Loucy (cell line): ENCODE measurements around the gene MYOZ1.
"Not testable (repeated sequence)": the region's sequence is repeated elsewhere in the genome, so short reads cannot be mapped to it uniquely, and the experiment has no call there.

ENCODE experiments used
- EZH2phosphoT487 ChIP-seq: fragments of 200-600 bp; IDR thresholded peaks from 2 replicates; pipeline ENCODE4 v1.6.1; 2018; ENCODE audit warnings: antibody characterized with exemption, mild to moderate bottlenecking, moderate library complexity, borderline replicate concordance
- TF ChIP-seq, protein P1 (sequence below): fragments of 200-600 bp; sonication (generic); conservative IDR thresholded peaks from 2 replicates; pipeline ENCODE4 v1.5.1; 2014; ENCODE audit warnings: mild to moderate bottlenecking, antibody characterized with exemption, low read length

DNA sequence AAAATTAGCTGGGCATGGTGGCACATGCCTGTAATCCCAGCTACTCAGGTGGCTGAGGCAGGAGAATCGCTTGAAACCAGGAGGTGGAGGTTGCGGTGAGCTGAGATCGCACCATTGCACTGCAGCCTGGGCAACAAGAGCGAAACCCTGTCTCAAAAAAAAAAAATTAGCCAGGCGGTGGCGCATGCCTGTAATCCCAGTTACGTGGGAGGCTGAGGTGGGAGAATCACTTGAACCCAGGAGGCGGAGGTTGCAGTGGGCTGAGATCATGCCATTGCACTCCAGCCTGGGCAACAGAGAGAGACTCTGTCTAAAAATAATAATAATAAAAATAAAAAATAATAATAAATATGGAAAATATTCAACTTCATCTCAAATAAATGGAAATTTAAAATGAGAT lies 24.1 kb downstream of the MYOZ1 start:
- TF ChIP-seq, protein P1, sequence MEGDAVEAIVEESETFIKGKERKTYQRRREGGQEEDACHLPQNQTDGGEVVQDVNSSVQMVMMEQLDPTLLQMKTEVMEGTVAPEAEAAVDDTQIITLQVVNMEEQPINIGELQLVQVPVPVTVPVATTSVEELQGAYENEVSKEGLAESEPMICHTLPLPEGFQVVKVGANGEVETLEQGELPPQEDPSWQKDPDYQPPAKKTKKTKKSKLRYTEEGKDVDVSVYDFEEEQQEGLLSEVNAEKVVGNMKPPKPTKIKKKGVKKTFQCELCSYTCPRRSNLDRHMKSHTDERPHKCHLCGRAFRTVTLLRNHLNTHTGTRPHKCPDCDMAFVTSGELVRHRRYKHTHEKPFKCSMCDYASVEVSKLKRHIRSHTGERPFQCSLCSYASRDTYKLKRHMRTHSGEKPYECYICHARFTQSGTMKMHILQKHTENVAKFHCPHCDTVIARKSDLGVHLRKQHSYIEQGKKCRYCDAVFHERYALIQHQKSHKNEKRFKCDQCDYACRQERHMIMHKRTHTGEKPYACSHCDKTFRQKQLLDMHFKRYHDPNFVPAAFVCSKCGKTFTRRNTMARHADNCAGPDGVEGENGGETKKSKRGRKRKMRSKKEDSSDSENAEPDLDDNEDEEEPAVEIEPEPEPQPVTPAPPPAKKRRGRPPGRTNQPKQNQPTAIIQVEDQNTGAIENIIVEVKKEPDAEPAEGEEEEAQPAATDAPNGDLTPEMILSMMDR, result not testable (repeated sequence)
- TF ChIP-seq EZH2phosphoT487, result not testable (repeated sequence)
